GM13977 (cell line): ENCODE data around the gene CYSRT1.

ENCODE experiments used
- DNase-seq: peaks from one replicate; pipeline ENCODE4 v3.0.0; 2012; ENCODE audit warnings: low spot score
- in situ Hi-C: fragments of 300-500 bp; cut with MboI; formaldehyde crosslinking; loops from one replicate; pipeline ENCODE4 v1.12.0; 2022; ENCODE audit warnings: low sequenced_read_pairs, low pct_unique_long_range_greater_than_20kb, mixed read lengths, inconsistent platforms; ENCODE audit not compliant: unreplicated experiment
- TF ChIP-seq, protein P1 (sequence below): IDR thresholded peaks from 2 replicates; pipeline ENCODE4 v1.5.1; 2012; ENCODE audit warnings: mild to moderate bottlenecking, control low read depth; ENCODE audit not compliant: insufficient read depth; ENCODE audit errors: extremely low read depth, missing control alignments

Gene CYSRT1

DNA sequence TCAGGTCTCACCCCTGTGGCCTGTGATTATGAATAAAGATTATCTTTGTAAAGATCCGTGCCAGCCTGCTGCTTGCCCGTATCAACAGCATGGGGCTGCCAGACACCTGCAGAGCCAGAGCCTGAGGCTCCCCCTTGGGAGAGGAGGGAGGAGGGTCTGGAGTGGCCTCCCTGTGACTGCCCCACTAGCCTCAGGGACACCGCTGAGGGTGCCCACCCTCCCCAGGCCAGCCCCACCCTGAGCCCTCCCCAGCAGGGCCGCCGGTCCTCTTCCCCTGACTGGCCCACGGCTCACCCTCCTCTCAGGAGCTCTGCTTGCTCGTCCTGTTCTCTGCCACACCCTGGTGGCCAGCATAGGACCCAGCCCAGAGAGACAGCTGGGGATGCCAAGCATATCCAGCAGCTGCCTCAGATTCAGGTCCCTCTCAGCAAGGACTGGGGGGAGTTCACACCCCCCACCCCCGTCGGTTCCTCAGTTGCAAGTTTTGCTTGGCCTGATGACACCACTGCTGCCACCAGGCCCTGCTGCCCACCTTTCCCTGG is 34.6 kb upstream of the CYSRT1 start:
- TF ChIP-seq, protein P1, sequence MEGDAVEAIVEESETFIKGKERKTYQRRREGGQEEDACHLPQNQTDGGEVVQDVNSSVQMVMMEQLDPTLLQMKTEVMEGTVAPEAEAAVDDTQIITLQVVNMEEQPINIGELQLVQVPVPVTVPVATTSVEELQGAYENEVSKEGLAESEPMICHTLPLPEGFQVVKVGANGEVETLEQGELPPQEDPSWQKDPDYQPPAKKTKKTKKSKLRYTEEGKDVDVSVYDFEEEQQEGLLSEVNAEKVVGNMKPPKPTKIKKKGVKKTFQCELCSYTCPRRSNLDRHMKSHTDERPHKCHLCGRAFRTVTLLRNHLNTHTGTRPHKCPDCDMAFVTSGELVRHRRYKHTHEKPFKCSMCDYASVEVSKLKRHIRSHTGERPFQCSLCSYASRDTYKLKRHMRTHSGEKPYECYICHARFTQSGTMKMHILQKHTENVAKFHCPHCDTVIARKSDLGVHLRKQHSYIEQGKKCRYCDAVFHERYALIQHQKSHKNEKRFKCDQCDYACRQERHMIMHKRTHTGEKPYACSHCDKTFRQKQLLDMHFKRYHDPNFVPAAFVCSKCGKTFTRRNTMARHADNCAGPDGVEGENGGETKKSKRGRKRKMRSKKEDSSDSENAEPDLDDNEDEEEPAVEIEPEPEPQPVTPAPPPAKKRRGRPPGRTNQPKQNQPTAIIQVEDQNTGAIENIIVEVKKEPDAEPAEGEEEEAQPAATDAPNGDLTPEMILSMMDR: no peak
- in situ Hi-C loops: no loop called here
- no peak for DNase-seq

DNA sequence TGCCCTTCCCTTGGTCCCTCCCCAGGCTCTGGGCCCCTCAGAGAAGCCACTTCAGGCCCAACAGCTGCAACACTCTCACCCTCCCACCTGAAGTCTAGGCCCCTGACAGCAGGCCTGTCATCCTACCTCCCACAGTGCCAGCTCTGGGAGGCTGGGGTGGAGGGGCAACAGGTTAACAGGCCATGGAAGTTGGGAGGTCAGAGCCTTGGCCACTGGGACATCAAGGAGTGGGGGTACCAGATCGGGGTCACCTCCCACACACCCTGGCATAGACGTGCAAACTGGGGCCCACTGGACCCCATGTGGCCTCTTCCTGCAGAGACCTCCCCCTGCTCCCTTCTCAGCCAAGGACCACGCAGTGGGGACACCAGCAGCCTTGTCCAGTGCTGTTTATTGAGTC is 33.7 kb upstream of the CYSRT1 start:
- in situ Hi-C loops: no loop called here
- TF ChIP-seq, protein P1: no peak
- DNase-seq: no peak

DNA sequence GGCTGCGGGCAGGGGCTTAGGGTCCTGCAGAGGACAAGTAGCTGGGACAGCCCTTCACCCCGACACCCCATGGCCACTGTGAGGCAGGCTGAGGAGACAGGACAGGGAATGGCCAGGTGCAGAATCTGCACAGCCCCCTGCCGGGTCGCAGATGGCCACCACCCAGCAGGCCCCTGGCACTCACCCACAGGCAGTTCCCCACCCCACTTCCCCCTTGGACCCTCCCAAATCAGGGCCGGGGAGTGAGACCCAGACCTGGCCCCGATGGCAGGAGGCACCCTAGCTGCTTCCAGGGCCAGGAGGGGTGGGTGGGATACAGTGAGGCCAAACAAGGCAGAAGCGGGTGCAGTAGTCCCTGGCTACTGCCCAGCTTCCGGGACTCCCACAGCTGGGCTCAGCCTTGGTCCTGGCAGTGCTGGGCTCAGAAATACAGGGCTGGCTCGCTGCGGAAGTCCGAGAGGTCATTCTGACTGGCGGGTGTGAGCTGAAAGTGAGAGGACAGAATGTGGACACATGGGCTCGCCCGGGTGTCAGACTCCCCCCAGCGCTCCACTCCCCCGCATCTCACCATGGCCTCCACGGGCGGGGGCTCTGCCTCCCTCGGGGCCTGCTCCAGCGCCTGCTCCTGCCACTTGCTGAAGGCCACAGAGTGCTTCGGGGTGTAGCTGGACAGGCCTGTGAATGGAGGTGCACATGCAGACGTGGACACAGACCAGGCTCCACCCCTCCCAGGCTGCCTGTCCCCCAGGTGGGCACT is 33.1 kb upstream of the CYSRT1 start:
- in situ Hi-C loops: no loop called here
- TF ChIP-seq, protein P1: no peak
- DNase-seq: no peak

DNA sequence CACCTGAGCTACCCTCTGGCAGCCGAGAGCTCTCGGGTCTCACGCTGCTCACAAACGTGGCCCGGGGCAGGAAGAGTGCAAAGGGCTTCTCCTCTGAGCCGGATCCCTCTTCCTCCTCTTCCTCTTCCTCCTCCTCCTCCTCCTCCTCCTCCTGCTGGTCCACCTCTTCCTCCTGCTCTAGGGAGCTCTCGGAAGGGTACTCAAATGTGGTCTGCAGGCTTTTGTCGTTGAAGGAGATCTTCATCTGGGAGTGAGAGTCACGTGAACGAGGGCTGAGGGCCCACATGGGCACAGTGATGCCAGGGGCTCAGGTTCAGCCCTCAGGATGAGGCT is 32.6 kb upstream of the CYSRT1 start:
- in situ Hi-C loops: no loop called here
- TF ChIP-seq, protein P1: no peak
- DNase-seq: no peak

DNA sequence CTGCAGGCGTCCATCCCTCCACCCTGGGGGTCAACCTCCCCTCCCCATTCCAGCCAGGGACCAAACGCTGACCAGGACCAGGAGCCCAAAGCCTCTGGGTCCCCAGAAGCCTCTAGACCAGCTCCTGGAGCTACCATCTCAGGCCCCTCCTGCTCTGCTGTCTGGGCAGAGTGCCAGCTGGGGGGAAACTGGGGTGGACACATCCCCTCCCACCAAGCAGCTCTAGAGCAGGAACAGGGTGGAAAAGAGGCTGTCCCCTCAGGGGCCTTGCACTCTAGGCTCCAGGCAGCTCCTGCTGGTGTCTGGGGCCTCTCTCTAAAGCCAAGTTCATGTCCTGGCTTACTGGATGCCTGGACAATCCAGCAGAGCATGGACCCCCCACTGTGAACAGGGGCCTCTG is 32.1 kb upstream of the CYSRT1 start:
- in situ Hi-C loops: no loop called here
- no peak for DNase-seq
- TF ChIP-seq, protein P1: no peak

DNA sequence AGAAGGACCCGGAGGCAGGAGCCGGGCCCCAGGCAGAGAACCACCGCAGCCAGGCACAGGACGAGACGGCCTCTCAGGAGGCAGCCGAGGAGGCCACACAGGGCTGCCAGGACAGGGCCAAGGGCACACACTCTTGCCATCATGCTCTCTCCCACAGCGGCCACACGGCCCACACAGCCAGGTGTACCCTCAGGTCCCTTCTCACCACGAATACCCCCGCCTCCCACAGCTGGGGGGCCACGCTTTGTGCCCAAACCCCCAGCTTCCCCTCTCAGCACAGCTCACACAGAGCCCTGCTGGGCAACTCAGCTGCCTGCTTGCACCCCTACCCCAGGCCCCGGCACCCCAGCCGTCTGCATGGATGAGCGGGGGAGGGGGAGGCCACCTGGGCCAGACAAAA is 31.2 kb upstream of the CYSRT1 start:
- no peak for DNase-seq
- in situ Hi-C loops: no loop called here
- TF ChIP-seq, protein P1: no peak
